ENCODE data around the gene ZP2. TPM values are rescaled to one million over a fixed set of nuclear protein-coding genes. Genes with fewer than 3 reads are reported as not detected.

ZP2 gene
- total and polyA plus RNA-seq, 9 of the 15 experiments (the other 6 are each of a cell fraction or from before 2014, with no cell fraction given): not detected

GRCh38 chr16:21256636-21257035 is 45.3 kb upstream of the ZP2 start:
- H3K79me2 ChIP-seq (ENCODE audit: control insufficient read depth, insufficient read depth, low read length): no peaks in the 10 kb centered on the region
- H4K20me1 ChIP-seq (replicated peaks; ENCODE audit: control insufficient read depth, insufficient read depth, low read length): no peaks in the 10 kb centered on the region
- ATAC-seq (no peak), DNase-seq (ENCODE audit: extremely low read depth in 1 of 4, low spot score in 3 of 4) (no peak), FAIRE-seq (no peak)
- CTCF ChIA-PET (ENCODE audit: low intra/inter-chr PET ratio): interaction anchor here (0.6 kb wide), 1 partner anchor 43 kb away, joined by 4 read pairs; no protein-coding TSS in a partner anchor
- intact Hi-C loops (cut with micrococcal nuclease): no loop called here
- H2AFZ ChIP-seq (ENCODE audit: low read depth, low read length): no peak overlapping the region
- H3K27ac ChIP-seq (ENCODE audit: extremely low read depth, low read depth, low read length): no peak overlapping the region
- in situ Hi-C loops (cut with MboI): no loop called here
- POLR2A ChIA-PET: no interaction called here
- no peaks in the 10 kb centered on the region for H3K36me3 ChIP-seq (ENCODE audit: control insufficient read depth, insufficient read depth, low read length)
- peaks cover 7 to 11% of the 10 kb centered on the region in 2 experiments; a peak in 4 of 5 replicates for H3K4me1 ChIP-seq (replicated peaks in 1 of 2; ENCODE audit: control insufficient read depth in 2 of 2, insufficient read depth in 2 of 2, low read length in 2 of 2)
- no peak overlapping the region for H3K4me3 ChIP-seq
- H3K4me2 ChIP-seq (ENCODE audit: insufficient read depth, low read length): no peak overlapping the region
- peaks cover 0 to 2% of the 10 kb centered on the region in 2 experiments; a peak in 1 of 5 replicates for H3K27me3 ChIP-seq (ENCODE audit: control insufficient read depth in 2 of 2, insufficient read depth in 2 of 2, low read length in 2 of 2)
- 43% methylated on average over 2 of the region's 2 CpGs for WGBS (ENCODE audit: insufficient coverage, low coverage, missing lambda C conversion rate)
- no peaks in the 10 kb centered on the region for H3K9me1 ChIP-seq (ENCODE audit: control insufficient read depth, insufficient read depth, low read length)
- no peaks in the 10 kb centered on the region for H3K9me3 ChIP-seq (replicated peaks; ENCODE audit: control insufficient read depth, insufficient read depth, low read depth, low read length)
- no TSS peak for BruUV-seq (replicated peaks)
- no peak overlapping the region for H3K9ac ChIP-seq (ENCODE audit: insufficient read depth in 1 of 2, low read depth in 2 of 2, low read length in 2 of 2)
- TF ChIP-seq CCNT2 (IDR thresholded peaks at IDR 0.05; ENCODE audit: borderline replicate concordance, extremely low read depth, insufficient read length, low read depth, low read length): no peak
- TF ChIP-seq MEIS2 (IDR thresholded peaks at IDR 0.05; ENCODE audit: partially characterized antibody): no peak
- no peak for TF ChIP-seq NFYB (IDR thresholded peaks at IDR 0.05; ENCODE audit: extremely low read depth, insufficient read length)
- no peak for TF ChIP-seq ZNF133 (CRISPR knock-in tag; IDR thresholded peaks at IDR 0.05)
- no peak for TF ChIP-seq ELK3 (CRISPR knock-in tag; IDR thresholded peaks at IDR 0.05)
- TF ChIP-seq ZNF384 (IDR thresholded peaks at IDR 0.05; ENCODE audit: low read depth, low read length): no peak
- no peak for TF ChIP-seq HMG20A (CRISPR knock-in tag; conservative IDR thresholded peaks at IDR 0.05)
- TF ChIP-seq ZFP1 (CRISPR knock-in tag; IDR thresholded peaks at IDR 0.05): no peak
- no peak for TF ChIP-seq RAD21 (CRISPR knock-in tag; conservative IDR thresholded peaks at IDR 0.05 in 1 of 2, IDR thresholded peaks at IDR 0.05 in 1 of 2)
- no peak for TF ChIP-seq ZNF282 (CRISPR knock-in tag; IDR thresholded peaks at IDR 0.05)
- no peak for TF ChIP-seq POLR2AphosphoS2 (IDR thresholded peaks at IDR 0.05; ENCODE audit: low read length)
